K562 (cell line): ENCODE measurements around the gene SH3GL3.

ENCODE experiments used
- CTCF ChIP-seq, 3 experiments: IDR thresholded peaks in 2 of 3; conservative IDR thresholded peaks in 1 of 3; 2 replicates each; pipeline ENCODE4 v1.5.1; 2011 to 2012; ENCODE audit warnings: low read length in 3 of 3, mild to moderate bottlenecking in 3 of 3, control low read depth in 2 of 3, improper control_type of control experiment in 1 of 3, inconsistent platforms in 1 of 3, low read depth in 1 of 3, mixed read lengths in 1 of 3, moderate library complexity in 1 of 3; ENCODE audit not compliant: insufficient read depth in 2 of 3
- EP300 ChIP-seq: IDR thresholded peaks from 2 replicates; pipeline ENCODE4 v1.6.1; 2012; ENCODE audit warnings: low read length, improper control_type of control experiment
- HDAC2 ChIP-seq: fragments of 450-650 bp; IDR thresholded peaks from 2 replicates; pipeline ENCODE4 v1.6.1; 2016; ENCODE audit warnings: mild to moderate bottlenecking
- MCM5 ChIP-seq: fragments of 450-650 bp; IDR thresholded peaks from 2 replicates; pipeline ENCODE4 v1.6.1; 2016; ENCODE audit warnings: low read depth
- NBN ChIP-seq: fragments of 450-650 bp; IDR thresholded peaks from 2 replicates; pipeline ENCODE4 v1.6.1; 2016; ENCODE audit warnings: low read depth, mild to moderate bottlenecking
- OTX1 ChIP-seq: fragments of 450-650 bp; formaldehyde crosslinking; IDR thresholded peaks from 2 replicates; pipeline ENCODE4 v1.4.0; 2022; ENCODE audit warnings: mild to moderate bottlenecking
- TARDBP ChIP-seq: fragments of 450-650 bp; IDR thresholded peaks from 2 replicates; pipeline ENCODE4 v1.6.1; 2016
- TRIM25 ChIP-seq: fragments of 450-650 bp; IDR thresholded peaks from 2 replicates; pipeline ENCODE4 v1.7.0; 2016; ENCODE audit warnings: borderline replicate concordance
- ZNF253 ChIP-seq: fragments of 250-450 bp; sonication (Bioruptor Pico); conservative IDR thresholded peaks from 2 replicates; pipeline ENCODE4 v1.6.1; 2021; ENCODE audit warnings: mild to moderate bottlenecking
- ZNF3 ChIP-seq: fragments of 250-450 bp; sonication (Bioruptor Pico); IDR thresholded peaks from 2 replicates; pipeline ENCODE4 v1.5.0; 2021; ENCODE audit warnings: mild to moderate bottlenecking, moderate library complexity
- ZNF589 ChIP-seq: fragments of 200-800 bp; sonication (Bioruptor generic); IDR thresholded peaks from 2 replicates; pipeline ENCODE4 v1.6.1; 2016; ENCODE audit warnings: low read depth, missing genetic modification characterization, missing compliant biosample characterization
- TF ChIP-seq, protein P1 (sequence below): fragments of 250-450 bp; sonication (Bioruptor Pico); IDR thresholded peaks from 2 replicates; pipeline ENCODE4 v1.5.0; 2021

DNA sequence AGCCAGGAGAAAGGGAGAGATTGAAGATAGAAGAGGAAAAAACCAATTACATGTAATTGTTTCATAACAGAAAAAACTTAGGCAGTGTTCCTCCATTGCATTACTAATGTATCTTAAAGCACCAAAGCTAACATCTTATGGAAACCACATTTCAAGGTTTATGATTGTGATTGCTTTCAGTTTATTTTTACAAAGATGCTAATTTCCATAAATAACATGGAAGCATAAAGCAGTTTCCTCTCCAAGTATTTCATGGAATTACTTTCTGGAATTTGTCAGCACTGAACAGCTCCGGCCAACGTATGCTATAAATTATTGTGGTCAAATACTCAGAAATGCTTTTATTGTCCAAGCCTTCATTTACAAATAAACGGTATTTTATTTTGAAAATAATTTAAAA is 218.3 kb downstream of the SH3GL3 start:
- TF ChIP-seq HDAC2: no peak
- TF ChIP-seq EP300: no peak
- TF ChIP-seq CTCF (IDR thresholded peaks at IDR 0.05 in 2 of 3, conservative IDR thresholded peaks at IDR 0.05 in 1 of 3; ENCODE audit: insufficient read depth in 2 of 3, low read depth in 1 of 3, low read length in 3 of 3): no peak
- no peak for TF ChIP-seq TRIM25
- TF ChIP-seq MCM5: no peak
- no peak for TF ChIP-seq ZNF3 (CRISPR knock-in tag)
- no peak for TF ChIP-seq NBN
- no peak for TF ChIP-seq OTX1 (CRISPR knock-in tag)
- TF ChIP-seq TARDBP: no peak
- TF ChIP-seq, protein P1, sequence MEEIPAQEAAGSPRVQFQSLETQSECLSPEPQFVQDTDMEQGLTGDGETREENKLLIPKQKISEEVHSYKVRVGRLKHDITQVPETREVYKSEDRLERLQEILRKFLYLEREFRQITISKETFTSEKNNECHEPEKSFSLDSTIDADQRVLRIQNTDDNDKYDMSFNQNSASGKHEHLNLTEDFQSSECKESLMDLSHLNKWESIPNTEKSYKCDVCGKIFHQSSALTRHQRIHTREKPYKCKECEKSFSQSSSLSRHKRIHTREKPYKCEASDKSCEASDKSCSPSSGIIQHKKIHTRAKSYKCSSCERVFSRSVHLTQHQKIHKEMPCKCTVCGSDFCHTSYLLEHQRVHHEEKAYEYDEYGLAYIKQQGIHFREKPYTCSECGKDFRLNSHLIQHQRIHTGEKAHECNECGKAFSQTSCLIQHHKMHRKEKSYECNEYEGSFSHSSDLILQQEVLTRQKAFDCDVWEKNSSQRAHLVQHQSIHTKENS (CRISPR knock-in tag): no peak
- TF ChIP-seq ZNF589 (CRISPR knock-in tag): no peak
- no peak for TF ChIP-seq ZNF253 (CRISPR knock-in tag)
